Measurements from ENCODE around the gene MICALL1.
A peak's percentile ranks its signal among the peaks of the same experiment; 100 is the strongest.
"Not testable (repeated sequence)": the region's sequence is repeated elsewhere in the genome, so short reads cannot be mapped to it uniquely, and the experiment has no call there.

Gene MICALL1

GRCh38 chr22:37930270-37930951 lies 24.3 kb downstream of the MICALL1 start:
- DNase-seq: no peak

GRCh38 chr22:37930952-37931440 lies 24.9 kb downstream of the MICALL1 start:
- no peak for DNase-seq

- no peak for DNase-seq
Measured at GRCh38 chr22:37931893-37932389, 25.8 kb downstream of the MICALL1 start.

- DNase-seq: no peak
Measured at GRCh38 chr22:37932401-37932800, 26.3 kb downstream of the MICALL1 start.

GRCh38 chr22:37932821-37933578 lies 26.9 kb downstream of the MICALL1 start:
- DNase-seq: peak; percentile 31

GRCh38 chr22:37933711-37934376 lies 27.7 kb downstream of the MICALL1 start:
- DNase-seq: no peak

GRCh38 chr22:37940698-37941376 lies 34.7 kb downstream of the MICALL1 start:
- DNase-seq: no peak

GRCh38 chr22:37942133-37942532 lies 36.0 kb downstream of the MICALL1 start:
- no peak for DNase-seq

GRCh38 chr22:37943136-37943824 lies 37.2 kb downstream of the MICALL1 start:
- no peak for DNase-seq

GRCh38 chr22:37943825-37944198 lies 37.7 kb downstream of the MICALL1 start:
- DNase-seq: no peak

GRCh38 chr22:37944423-37944822 lies 38.3 kb downstream of the MICALL1 start:
- not testable (repeated sequence) for DNase-seq

- DNase-seq: not testable (repeated sequence)
Measured at GRCh38 chr22:37947142-37947795, 41.2 kb downstream of the MICALL1 start.

- DNase-seq: no peak
Measured at GRCh38 chr22:37951305-37951704, 45.2 kb downstream of the MICALL1 start.

- DNase-seq: not testable (repeated sequence)
Measured at GRCh38 chr22:37952629-37953028, 46.5 kb downstream of the MICALL1 start.

GRCh38 chr22:37953062-37953436 lies 47.0 kb downstream of the MICALL1 start:
- no peak for DNase-seq

- peak; percentile 88 for DNase-seq
Measured at GRCh38 chr22:37953437-37954179, 47.5 kb downstream of the MICALL1 start, which contains the start of the genes C22orf23 and POLR2F. C22orf23 (minus strand) TSS chr22:37953601; CDS start chr22:37953149, 452 bp downstream. POLR2F (plus strand) TSS chr22:37953699; CDS start chr22:37953788, 89 bp downstream.

GRCh38 chr22:37954686-37955085 lies 48.6 kb downstream of the MICALL1 start:
- DNase-seq: no peak

GRCh38 chr22:37955825-37956397 lies 49.8 kb downstream of the MICALL1 start:
- not testable (repeated sequence) for DNase-seq

- DNase-seq: no peak
Measured at GRCh38 chr22:37957232-37957631, 51.1 kb downstream of the MICALL1 start.

- no peak for DNase-seq
Measured at GRCh38 chr22:37959231-37959825, 53.2 kb downstream of the MICALL1 start.
